Smooth muscle cell of the brain vasculature (primary cell): ENCODE measurements around the gene RABGEF1.
"Not testable (repeated sequence)": the region's sequence is repeated elsewhere in the genome, so short reads cannot be mapped to it uniquely, and the experiment has no call there.

Source experiments
- DNase-seq: peaks from one replicate; pipeline ENCODE4 v3.0.0-alpha.2; 2012; ENCODE audit warnings: low read depth, low spot score

The RABGEF1 gene

GRCh38 chr7:66740302-66740979, at the start of gene RABGEF1:
RABGEF1 (plus strand) TSS chr7:66740733; CDS start chr7:66771900, 31,167 bp downstream.
- peak; percentile 88 for DNase-seq

- DNase-seq = no peak
These were observed 47.2 kb upstream of the RABGEF1 start for GRCh38 chr7:66693331-66693730.

GRCh38 chr7:66694286-66694685, 46.2 kb upstream of the RABGEF1 start:
- DNase-seq = no peak

- DNase-seq = not testable (repeated sequence)
These were observed 45.1 kb upstream of the RABGEF1 start for GRCh38 chr7:66695417-66695816.

- not testable (repeated sequence) for DNase-seq
These were observed 44.4 kb upstream of the RABGEF1 start for GRCh38 chr7:66696134-66696533.

GRCh38 chr7:66696774-66697191, 43.8 kb upstream of the RABGEF1 start:
- DNase-seq = no peak

- DNase-seq = no peak
These were observed 42.8 kb upstream of the RABGEF1 start for GRCh38 chr7:66697449-66698438.

- DNase-seq = no peak
These were observed 41.8 kb upstream of the RABGEF1 start for GRCh38 chr7:66698652-66699205.

- DNase-seq = no peak
These were observed 40.5 kb upstream of the RABGEF1 start for GRCh38 chr7:66699998-66700397.

- DNase-seq = no peak
These were observed 39.9 kb upstream of the RABGEF1 start for GRCh38 chr7:66700633-66701131.

GRCh38 chr7:66707825-66708224, 32.7 kb upstream of the RABGEF1 start:
- no peak for DNase-seq

GRCh38 chr7:66710752-66711151, 29.8 kb upstream of the RABGEF1 start:
- not testable (repeated sequence) for DNase-seq

GRCh38 chr7:66713687-66714086, 26.8 kb upstream of the RABGEF1 start:
- DNase-seq = no peak

GRCh38 chr7:66716634-66717033, 23.9 kb upstream of the RABGEF1 start:
- not testable (repeated sequence) for DNase-seq

GRCh38 chr7:66720561-66720960, 20.0 kb upstream of the RABGEF1 start:
- no peak for DNase-seq

GRCh38 chr7:66725843-66726242, 14.7 kb upstream of the RABGEF1 start:
- no peak for DNase-seq

- DNase-seq = no peak
These were observed 13.5 kb upstream of the RABGEF1 start for GRCh38 chr7:66727058-66727457.

- no peak for DNase-seq
These were observed 12.0 kb upstream of the RABGEF1 start for GRCh38 chr7:66728571-66728970.

- no peak for DNase-seq
These were observed 11.3 kb upstream of the RABGEF1 start for GRCh38 chr7:66729274-66729673.

GRCh38 chr7:66731986-66732385, 8.5 kb upstream of the RABGEF1 start:
- no peak for DNase-seq

GRCh38 chr7:66732439-66732838, 8.1 kb upstream of the RABGEF1 start:
- DNase-seq = no peak

GRCh38 chr7:66734006-66734405, 6.5 kb upstream of the RABGEF1 start:
- no peak for DNase-seq
